Stimulated activated CD4-positive, alpha-beta T cell treated with anti-CD3 and anti-CD28 coated beads, Interleukin-2, amount 100 ng/mL, for 24 hours (primary cell): ENCODE results near the gene FKBP1B.
"Not testable (repeated sequence)": the region's sequence is repeated elsewhere in the genome, so short reads cannot be mapped to it uniquely, and the experiment has no call there.

Source experiments
- DNase-seq, 2 donors: peaks; one replicate each; pipeline ENCODE4 v3.0.0-alpha.2; 2020

FKBP1B gene

DNA sequence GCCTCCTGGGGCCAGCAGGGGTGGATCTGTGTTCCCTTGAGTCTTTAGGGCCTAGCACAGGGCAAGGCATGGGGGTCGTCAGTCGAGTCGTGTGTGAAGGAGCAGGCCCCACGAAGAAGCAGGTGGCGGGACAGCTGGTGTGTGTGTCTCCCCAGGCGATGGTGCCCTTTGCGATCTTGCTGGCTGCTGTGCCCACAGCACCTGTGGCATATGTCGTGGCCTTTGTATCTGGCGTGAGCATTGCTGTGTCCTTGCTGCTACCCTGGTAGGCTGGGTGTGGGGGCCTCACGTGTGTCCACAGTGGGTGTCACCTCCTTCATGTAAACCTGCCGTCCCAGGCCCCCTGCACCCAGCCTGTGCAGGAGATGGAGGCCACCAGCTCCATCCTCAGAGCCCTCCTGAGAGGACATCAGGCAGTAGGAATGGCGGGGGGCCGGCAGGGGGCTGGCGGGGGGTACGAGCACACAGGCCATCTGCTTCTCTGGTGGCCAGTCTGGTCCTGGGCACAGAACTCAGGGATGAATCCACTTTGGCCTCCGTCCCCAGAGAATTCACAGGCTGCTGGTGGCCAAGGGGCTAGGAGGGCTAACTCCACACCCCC is 26.5 kb upstream of the FKBP1B start:
- DNase-seq, result no peak

DNA sequence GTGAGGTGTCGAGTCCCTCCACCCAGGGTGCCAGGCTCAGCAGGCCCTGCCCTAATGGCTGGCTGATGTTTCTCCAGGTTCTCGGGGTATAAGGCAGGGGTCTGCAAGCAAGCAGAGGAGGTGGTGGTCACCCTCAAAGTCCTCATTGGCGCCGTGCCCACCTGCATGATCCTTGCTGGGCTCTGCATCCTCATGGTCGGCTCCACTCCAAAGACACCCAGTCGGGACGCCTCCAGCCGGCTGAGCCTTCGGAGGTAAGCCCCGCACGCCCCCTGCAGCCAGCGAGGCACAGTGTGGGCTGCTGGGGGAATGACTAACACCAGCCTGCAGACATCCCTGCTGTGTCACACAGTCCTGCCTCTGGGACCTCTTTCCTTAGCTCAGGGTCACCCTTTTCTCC is 25.5 kb upstream of the FKBP1B start:
- DNase-seq, result no peak

DNA sequence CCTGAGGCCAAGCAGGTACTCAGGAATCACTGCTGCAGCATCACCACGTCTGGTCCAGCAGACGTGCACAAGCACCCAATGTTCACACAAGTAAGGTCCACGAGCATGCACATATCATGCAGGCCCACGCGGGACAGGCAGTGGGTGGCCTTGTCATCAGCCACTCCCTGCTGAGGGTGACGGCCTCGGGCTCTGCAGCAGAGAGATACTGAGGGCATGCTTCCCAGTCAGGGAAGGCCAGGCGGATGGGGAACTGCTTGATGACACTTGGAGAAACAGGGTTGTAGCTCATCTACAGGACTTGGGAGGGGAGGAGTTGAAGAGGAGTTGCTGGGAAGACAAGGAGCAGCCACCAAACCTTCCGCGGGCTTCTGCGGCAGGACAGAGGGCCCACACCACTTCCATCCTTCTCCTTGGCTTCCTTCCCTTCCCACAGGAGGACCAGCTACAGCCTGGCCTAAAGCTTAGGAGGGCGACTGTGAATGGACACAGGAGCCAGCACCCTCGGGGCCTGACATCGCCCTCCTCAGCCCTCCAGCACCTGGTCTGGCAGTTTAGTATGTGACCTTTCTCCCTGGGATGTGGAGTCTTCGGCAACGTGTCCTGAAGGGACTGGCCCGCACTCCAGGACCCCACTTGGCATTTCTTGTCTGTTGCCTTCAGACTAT is 24.4 kb upstream of the FKBP1B start:
- no peak for DNase-seq

DNA sequence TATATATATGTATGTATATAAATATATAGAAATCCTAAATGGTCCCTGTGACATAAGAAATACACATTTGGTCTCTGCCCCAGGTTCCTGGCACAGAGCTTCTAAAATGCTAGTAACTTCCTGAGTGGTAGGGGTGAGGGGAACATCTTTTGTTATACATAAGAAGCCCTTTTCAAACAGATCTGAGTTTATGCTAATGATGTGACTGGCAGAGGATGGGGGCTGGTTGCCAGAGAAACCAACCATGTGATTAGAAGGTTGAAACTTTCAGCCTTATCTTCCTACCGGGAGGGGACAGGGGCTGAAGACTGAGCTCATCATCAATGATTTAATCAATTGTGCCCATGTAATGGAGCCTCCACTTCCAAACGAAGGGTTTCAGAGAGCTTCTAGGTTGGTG is 23.3 kb upstream of the FKBP1B start:
- no peak for DNase-seq

DNA sequence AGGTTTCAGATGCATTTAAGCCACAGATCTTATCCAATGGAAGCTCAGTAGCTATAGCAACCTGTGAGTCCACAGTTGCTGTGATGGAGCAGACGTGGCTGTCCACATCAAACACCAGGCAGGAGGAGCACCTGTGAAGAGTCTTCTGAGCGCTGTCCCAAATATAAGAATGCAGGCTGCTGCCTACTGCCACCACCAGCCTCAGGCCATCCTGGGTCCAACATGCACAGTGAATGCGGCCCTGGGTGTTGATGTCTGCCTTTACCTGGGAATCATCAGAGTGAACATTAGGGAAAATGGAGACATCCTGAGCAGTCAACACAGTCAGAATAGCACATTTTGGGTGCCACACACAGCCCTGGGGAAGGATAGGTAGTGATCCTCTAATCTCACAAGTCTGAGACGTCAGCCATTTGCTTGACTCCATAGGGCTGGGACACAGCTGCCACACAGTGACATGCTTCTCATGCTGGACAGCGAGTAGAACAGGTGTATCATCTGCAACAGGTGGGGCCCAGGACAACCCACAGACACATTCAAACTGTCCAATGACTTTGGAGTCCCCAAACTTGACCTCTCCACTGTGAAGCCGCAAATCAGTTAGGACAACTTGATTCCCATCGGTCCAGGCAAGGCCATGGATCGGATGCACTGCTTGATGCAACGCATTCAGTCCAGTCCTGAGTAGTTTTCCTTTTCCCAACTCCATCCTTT is 10.6 kb upstream of the FKBP1B start:
- DNase-seq, result no peak

DNA sequence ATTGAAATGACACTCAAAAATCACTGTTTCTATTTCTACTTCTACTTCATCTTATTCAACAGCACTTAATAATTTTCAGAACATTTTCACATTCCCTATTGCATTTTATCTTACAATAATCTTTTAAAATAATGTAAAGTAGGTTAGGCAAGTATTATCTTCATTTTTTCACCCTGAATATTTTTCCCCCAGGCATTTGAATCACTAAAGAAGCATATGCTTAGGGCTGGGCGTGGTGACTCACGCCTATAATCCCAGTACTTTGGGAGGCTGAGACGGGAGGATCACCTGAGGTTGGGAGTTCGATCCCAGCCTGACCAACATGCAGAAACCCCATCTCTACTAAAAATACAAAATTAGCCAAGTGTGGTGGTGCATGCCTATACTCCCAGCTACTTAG is 9.0 kb upstream of the FKBP1B start:
- DNase-seq, result no peak

DNA sequence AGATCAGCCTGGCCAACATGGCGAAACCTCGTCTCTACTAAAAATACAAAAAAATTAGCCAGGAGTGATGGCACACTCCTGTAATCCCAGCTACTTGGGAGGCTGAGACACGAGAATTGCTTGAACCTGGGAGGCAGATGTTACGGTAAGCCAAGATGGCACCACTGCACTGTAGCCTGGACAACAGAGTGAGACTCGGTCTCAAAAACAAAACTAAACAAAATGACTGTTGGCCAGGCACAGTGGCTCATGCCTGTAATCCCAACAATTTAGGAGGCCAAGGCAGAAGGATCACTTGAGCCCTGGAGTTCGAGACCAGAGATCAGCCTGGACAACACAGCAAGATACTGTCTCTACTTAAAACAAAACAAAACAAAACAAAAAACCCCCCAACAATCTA is 6.4 kb upstream of the FKBP1B start:
- not testable (repeated sequence) for DNase-seq

DNA sequence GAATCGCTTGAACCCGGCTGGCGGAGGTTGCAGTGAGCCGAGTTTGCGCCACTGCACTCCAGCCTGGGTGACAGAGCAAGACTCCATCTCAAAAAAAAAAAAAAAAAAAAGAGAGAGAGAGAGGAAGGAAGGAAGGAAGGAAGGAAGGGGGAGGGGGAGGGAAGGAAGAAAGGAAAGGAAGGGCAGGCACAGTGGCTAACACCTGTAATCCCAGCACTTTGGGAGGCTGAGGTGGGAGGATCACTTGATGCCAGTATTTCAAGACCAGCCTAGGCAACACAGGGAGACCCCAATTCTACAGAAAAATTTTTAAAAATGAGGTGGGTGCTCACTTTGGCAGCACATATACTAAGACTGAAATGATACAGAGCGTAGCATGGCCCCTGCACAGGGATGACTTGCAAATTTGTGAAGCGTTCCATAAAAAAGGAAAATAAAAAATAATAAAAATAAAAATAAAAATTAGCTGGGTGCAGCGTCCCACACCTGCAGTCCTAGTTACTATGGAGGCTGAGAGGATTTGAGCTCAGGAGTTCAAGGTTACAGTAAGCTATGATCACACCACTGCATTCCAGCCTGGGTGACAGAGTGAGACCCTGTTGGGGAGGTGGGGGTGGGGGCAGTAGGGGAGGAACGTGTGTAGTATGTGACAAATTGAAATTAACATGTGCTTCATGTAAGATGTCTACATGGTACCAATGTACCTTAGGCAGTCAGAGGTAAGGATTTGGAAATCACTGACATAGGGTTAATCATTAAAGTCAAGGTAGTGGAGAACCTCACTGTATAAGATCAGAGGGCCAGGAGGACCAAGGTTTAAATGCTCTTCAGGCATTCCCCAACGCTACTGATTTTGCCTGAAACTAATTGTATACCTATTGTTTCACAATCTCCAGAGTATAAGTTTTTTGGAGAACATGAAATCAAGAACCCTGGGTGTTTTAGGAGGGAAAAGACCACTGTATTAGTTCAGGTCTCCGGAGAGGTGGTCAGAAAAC is 3.7 kb upstream of the FKBP1B start:
- DNase-seq, result no peak

DNA sequence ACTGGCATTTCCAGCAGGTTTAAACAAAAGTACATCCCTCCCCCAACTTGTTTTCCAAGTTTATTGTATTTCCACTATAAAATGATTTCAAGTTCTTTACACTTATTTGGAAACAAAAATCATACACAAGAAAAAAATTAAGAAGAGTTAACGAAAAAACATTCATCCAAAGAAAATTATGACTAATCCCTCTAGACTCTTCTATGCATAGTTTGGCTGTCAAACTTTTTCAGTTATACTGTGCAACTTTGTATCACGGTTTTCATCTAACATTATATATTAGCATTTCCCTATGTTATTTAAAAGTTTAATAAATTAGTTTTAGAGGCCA is 3.0 kb upstream of the FKBP1B start:
- no peak for DNase-seq

DNA sequence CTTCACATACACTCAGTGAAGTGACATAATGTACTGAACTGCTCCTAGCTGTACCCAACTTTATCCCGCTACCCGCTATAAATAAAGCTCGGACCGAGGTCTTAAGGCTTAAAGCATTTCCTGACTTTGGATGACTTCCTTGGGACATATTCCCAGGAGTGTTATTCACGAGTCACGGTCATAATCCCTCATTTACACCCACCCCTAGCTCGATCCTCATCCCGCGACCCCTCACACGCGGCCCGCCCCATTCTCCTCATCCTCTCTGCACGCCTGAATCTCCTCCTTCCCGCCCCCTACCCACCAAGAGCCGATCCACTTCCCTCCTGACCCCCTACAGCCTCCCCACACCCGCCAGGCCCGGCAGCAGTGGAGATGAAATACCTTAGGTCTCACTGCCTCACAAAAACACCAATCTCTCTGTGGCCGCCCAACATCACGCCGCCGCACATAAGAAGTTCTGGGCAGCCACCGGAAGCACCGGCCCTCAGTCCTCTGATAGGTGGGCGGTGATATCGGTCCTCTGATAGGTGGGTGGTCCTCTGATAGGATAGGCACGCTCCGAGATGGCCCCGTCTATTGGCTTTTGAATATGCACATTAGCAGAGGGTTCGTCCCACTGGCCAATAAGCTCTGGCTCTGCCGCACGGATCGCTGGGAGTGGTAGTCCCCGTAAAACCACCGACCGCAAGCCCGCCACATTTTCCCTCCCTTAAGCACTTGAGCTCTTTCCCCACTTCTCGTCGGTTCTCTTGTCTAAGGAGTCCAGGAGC is 2.4 kb upstream of the FKBP1B start, which contains the start of gene WDCP:
Gene WDCP, minus strand, starts transcription at position 462 of the 773 bp plus-strand sequence. CDS start 7,897 bp downstream, outside the sequence.
- peak; percentile 91 for DNase-seq

DNA sequence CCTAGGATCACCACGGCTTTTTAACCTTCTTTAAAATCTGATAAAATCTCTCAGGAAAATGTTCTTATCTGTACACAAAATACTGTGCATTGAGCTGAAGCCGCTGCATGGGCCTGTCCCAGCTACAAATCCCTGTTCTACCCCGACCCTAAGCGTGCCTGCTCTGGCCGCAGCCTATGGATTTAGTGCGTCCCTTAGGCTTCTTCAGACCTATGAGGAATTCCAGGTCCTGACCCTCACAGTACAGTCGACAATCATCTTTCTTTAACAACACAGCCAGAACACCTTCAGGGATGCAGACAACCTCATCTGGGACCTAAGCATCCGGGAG is 1.9 kb upstream of the FKBP1B start:
- DNase-seq, result no peak

DNA sequence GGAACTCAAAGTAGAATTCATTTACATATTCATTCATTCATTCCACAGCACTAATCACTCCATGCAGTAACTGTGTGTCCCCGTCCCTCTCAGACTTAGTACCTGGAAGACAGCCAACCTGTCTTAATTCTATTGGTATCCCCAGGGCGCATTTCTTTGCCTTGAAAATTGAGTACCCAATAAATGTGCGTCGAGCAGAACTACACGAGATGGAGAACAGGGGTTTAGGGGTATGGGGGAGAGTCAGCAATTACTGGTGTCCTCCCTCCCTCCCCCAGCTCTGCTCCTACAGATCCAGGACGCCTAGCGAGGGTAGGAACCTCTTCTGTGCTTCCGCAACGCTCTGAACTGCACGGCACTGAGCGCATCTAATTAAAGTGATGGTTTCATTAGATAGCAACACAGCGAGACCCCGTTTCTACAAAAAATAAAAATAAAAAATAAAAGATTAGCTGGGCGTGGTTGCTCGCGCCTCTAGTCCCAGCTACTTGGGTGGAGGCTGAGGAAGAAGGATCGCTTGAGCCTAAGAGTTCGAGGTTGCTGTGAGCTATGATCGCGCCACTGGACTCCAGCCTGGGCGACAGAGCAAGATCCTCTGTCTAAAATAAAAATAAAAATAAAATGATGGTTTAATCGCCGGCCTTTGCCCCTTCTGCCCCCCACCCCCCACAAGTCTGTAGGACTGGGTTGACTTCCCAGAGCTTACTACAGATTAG is 614 bp upstream of the FKBP1B start:
- DNase-seq, result no peak

DNA sequence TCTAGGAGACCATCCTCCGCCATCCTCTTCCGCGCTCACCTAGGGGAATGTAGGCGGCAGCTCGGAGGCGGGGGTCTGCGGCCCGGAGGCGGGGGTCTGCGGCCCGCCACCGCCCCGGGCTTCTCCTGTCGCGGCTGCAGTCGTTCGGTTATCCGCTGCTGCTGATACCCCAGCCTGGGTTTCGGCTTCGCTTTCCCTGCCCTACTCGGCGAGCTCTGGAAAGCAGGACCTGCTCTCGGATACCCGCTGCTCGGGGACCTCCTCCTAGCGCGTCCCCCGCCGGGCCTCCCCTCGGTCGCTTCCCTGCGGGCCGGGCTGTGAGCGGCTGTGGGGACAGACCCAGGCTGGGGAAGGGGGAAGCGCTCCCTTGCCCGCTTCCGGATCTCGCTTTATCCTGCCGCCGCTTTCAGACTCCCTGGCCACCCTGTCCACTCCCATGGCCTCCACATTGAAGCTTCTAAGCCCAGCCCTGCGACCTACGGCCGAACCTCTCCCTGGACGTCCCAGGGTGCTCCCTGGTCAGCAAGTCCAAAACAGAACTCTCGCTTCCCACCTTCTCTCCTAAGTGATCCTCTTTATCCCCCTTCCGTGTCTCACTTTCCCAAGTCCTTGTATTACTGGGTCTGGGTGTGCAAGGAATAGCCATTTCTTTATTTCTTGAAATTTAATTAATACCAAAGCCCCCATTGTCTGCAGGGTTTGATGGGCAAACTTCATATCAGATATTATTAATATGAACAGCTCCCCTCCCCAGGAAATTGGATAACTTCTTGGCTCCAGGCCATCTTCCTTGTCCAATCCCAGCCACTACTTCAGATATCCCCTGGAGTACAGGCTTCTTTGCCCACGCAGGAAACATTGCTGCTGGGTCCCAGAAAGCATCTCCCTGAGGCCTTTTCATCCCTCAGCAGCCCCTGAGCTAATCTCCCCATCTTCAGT is 769 bp downstream of the FKBP1B start:
- DNase-seq, result peak; percentile 21

DNA sequence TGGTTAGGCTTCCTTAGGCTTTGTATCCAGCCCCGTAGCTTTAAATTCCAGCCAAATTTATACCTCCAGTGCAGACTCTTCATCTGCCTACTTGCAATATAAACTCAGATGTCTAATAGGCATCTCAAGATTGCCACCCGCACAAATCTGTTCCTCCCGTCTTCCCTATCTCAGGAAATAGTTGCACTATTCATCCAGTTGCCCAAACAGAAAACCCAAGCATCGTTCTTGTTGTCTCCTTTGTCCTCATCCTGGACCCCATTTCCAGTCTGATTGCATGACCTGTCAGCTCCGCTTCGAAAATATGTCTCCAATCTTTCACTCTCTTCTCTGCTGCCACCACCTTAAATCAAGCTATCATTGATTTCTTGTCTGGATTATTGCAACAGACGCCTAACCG is 2.3 kb downstream of the FKBP1B start:
- DNase-seq, result no peak

DNA sequence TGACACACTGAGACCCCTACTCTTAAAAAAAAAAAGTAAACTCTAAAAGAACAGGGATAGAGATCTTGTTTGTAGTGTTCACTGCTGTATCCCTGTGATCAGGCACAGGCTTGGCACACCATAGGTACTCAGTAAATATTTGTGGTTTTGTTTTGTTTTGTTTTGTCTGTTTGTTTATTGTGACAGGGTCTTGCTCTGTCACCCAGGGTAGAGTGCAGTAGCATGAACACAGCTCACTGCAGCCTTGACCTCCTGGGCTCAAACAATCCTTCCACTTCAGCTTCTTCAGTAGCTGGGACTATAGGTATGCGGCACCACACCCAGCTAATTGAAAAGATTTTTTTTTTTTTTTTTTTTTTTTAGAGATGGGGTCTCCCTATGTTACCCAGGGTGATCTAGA is 3.4 kb downstream of the FKBP1B start:
- no peak for DNase-seq

DNA sequence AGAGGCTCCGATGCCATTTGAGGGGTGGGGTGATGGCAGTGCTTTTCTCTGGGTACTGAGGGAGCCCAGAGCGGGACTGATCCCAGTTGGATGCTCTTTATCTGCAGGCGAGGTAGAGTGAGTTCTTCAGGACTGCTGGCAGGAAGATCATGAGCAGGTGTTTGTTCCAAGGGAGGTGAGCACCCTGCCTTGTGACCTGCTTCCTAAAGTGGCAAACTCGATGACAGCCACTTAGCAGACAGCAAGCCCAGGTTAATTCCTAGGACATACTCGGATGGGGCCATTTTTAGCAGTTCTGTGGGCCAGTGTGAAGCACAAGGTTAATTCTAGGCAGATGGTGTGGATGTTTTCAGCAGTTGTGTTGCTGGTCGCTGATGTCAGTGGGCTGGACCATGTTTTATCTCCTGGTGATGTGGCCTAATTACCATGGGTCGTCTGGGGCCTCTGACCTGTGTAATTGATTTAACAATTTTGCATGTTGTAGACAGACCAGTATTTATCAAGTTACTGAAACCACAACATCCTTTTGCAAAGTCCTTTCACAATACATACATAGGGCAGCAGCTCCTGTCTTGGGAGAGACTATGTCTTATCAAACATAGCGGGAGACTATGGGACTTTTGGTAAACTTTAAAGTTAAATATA is 4.9 kb downstream of the FKBP1B start:
- no peak for DNase-seq

DNA sequence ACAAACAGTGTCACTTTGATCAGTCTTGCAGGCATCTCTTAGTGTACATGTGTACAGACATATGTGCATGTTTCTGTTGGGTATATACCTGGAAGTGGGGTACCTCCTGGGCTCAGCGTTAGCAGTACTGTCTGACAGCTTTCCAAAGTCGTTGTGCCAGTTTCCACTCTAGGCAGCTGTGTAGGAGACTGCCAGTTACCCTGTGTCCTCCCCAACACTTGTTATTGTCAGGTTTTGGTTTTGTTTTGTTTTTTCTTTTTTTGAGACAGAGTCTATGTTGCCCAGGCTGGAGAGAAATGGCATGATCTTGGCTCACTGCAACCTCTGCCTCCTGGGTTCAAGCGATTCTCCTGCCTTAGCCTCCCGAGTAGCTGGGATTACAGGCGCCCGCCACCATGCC is 6.2 kb downstream of the FKBP1B start:
- no peak for DNase-seq

DNA sequence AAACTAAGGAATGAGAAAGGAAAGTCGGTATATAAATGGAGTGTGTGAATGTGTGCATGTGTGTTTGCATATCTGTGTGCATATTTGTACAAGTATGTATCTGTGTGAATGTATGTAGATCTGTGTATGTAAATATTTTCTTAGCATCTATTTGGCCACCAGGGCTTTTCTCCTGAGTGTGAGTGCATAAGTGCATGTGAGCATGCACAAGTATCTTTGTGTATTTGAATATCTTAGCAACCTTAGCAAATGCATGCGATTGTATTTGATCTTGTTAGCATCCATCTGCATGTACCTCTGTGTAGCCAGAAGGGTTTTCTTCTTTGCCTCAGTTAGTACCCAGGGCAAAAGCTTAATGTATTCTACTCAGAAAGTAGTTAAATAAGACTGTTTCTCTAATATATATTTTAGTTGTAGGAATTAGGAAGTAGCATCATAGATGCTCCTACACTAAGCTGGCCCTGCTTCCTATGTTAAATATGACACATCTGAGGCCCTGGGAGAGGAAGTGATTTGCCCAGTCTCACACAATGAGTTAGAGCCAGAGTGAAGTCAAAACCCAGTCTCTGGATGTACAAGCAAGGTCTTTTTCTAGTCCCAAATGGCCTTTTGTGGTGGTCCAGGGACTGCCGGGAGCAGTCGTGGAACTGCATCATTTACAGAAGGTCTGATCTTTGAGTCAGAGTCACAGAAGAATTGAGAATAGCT is 9.2 kb downstream of the FKBP1B start:
- no peak for DNase-seq

DNA sequence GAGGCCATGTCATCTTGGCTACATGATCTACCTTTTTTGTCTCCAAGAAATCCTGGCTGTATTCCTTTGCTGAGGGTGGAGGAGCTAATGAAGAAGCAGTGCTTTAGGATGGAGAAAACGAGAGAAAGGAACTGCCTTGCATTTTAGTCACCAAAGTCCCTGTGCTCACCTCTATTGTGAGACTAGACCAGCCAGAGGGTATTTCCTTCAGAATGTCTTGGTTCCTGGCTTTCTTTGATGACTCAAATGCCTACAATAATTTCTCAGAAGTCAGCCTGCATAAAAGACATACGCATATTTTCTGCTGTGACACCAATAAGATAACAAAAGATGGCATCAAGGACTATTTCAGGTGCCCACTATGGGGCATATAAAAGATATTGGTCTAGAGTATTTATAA is 15.8 kb downstream of the FKBP1B start:
- DNase-seq, result no peak
